Uterus (tissue), 2 donors: ENCODE data around the gene MPL.

Source experiments
- POLR2A ChIP-seq, 2 donors: fragments of 450-650 bp; IDR thresholded peaks; one replicate each; pipeline ENCODE4 v1.6.1; 2016; ENCODE audit warnings: antibody characterized with exemption in 2 of 2, mild to moderate bottlenecking in 1 of 2, moderate library complexity in 1 of 2
- TF ChIP-seq, protein P1 (sequence below), 4 experiments: fragments of 200-600 bp in 2 of 4; fragments of 450-650 bp in 2 of 4; sonication (generic) in 2 of 4; IDR thresholded peaks; one replicate each; pipeline ENCODE4 v1.5.1; 2016 to 2019; ENCODE audit warnings: antibody characterized with exemption in 4 of 4, mild to moderate bottlenecking in 2 of 4, moderate library complexity in 1 of 4

DNA sequence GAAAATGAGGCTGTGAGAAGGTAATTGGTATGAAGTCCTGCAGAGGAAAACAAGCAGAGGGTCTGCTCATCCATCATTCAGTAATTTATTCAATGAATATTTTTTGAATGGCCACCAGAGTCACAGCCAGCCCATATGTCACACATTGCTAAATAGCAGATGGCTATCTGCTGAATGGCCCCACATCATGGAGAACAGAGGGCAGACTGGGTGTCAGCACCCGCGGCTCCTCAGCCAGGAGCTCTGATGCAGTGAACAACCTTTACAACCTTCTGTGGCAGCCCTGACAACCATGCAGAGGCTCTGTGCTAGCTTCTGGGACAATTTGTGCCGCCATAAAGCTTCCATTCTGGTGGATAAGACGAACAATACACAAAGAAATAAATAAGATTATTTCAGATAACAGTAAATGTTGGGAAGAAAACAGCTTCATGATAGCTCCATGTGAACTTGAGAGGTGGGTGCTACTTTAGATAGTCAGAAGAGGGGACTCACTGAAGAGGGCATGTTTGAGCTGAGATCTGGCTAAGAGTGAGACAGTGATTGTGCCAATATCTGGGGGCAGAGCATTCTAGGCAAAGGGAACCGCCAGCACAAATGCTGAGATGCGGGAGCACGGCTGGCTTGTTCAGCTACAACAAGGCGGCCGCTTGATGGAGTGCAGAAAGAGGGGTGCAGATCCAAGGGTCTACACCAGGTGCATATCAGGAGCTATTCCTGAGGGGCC is 49.4 kb upstream of the MPL start:
- TF ChIP-seq POLR2A (IDR thresholded peaks at IDR 0.05) = no peak
- TF ChIP-seq, protein P1, sequence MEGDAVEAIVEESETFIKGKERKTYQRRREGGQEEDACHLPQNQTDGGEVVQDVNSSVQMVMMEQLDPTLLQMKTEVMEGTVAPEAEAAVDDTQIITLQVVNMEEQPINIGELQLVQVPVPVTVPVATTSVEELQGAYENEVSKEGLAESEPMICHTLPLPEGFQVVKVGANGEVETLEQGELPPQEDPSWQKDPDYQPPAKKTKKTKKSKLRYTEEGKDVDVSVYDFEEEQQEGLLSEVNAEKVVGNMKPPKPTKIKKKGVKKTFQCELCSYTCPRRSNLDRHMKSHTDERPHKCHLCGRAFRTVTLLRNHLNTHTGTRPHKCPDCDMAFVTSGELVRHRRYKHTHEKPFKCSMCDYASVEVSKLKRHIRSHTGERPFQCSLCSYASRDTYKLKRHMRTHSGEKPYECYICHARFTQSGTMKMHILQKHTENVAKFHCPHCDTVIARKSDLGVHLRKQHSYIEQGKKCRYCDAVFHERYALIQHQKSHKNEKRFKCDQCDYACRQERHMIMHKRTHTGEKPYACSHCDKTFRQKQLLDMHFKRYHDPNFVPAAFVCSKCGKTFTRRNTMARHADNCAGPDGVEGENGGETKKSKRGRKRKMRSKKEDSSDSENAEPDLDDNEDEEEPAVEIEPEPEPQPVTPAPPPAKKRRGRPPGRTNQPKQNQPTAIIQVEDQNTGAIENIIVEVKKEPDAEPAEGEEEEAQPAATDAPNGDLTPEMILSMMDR (IDR thresholded peaks at IDR 0.05) = no peak
